PC-9 (cell line): ENCODE measurements around the gene DLG2.

Experiments used
- CTCF ChIP-seq: fragments of 200-600 bp; sonication (generic); conservative IDR thresholded peaks from 2 replicates; pipeline ENCODE4 v1.6.1; 2017; ENCODE audit warnings: mixed run types, antibody characterized with exemption, mild to moderate bottlenecking, moderate library complexity
- EZH2 ChIP-seq: fragments of 200-600 bp; sonication (generic); IDR thresholded peaks from 2 replicates; pipeline ENCODE4 v1.8.0; 2017; ENCODE audit warnings: antibody characterized with exemption, low read depth

- TF ChIP-seq EZH2 (no peak), CTCF (no peak)
Measured at GRCh38 chr11:84345027-84345426, 1282.1 kb downstream of the DLG2 start.
